HEK293 (cell line): Measurements from ENCODE around the gene LTN1.
A peak's percentile ranks its signal among the peaks of the same experiment; 100 is the strongest.

ENCODE experiments used
- CTCF ChIA-PET: fragments of 350-600 bp; formaldehyde crosslinking; extraction: SDS; loops from one replicate; lab custom pipeline; 2021; ENCODE audit warnings: antibody characterized with exemption; lab: Yijun Ruan, JAX
- POLR2A ChIA-PET: fragments of 300-600 bp; formaldehyde crosslinking; extraction: SDS; loops from one replicate; lab custom pipeline; 2020; ENCODE audit warnings: antibody characterized with exemption, inconsistent platforms; lab: Yijun Ruan, JAX
- H3K27ac ChIP-seq: fragments of 200-500 bp; sonication (Bioruptor generic); 2 replicates; pipeline ENCODE4 v1.5.1; 2014; ENCODE audit warnings: low read depth, low read length, control low read depth, inconsistent platforms; ENCODE audit errors: extremely low read depth
- H3K36me3 ChIP-seq, 2 experiments: fragments of 200-500 bp in 1 of 2; sonication (Bioruptor generic) in 1 of 2; 1 replicate in 1 of 2; 2 replicates in 1 of 2; pipeline ENCODE4 v1.5.1; 2014 to 2017; ENCODE audit warnings: inconsistent platforms in 2 of 2, low read length in 2 of 2; ENCODE audit not compliant: control insufficient read depth in 2 of 2, insufficient read depth in 1 of 2
- H3K4me1 ChIP-seq: fragments of 200-500 bp; sonication (Bioruptor generic); 2 replicates; pipeline ENCODE4 v1.5.1; 2014; ENCODE audit warnings: mild to moderate bottlenecking, low read length, inconsistent platforms; ENCODE audit not compliant: control insufficient read depth, insufficient read depth
- H3K4me3 ChIP-seq: 2 replicates; pipeline ENCODE4 v1.5.1; 2011; ENCODE audit warnings: low read depth, mild to moderate bottlenecking, control low read depth, low read length, moderate library complexity
- H3K9me3 ChIP-seq: fragments of 200-500 bp; sonication (Bioruptor generic); 2 replicates; pipeline ENCODE4 v1.5.1; 2014; ENCODE audit warnings: low read depth, low read length, inconsistent platforms; ENCODE audit not compliant: control insufficient read depth, insufficient read depth
- FEZF1 ChIP-seq: fragments of 450-650 bp; formaldehyde crosslinking; IDR thresholded peaks from 2 replicates; pipeline ENCODE4 v1.5.1; 2016; ENCODE audit warnings: missing biosample characterization, missing genetic modification characterization
- KLF1 ChIP-seq: fragments of 450-650 bp; formaldehyde crosslinking; IDR thresholded peaks from 2 replicates; pipeline ENCODE4 v1.5.1; 2016; ENCODE audit warnings: missing biosample characterization, missing genetic modification characterization
- MZF1 ChIP-seq: fragments of 450-650 bp; formaldehyde crosslinking; IDR thresholded peaks from 2 replicates; pipeline ENCODE4 v1.5.1; 2017; ENCODE audit warnings: missing biosample characterization, missing genetic modification characterization, borderline replicate concordance
- OSR2 ChIP-seq: fragments of 450-650 bp; formaldehyde crosslinking; IDR thresholded peaks from 2 replicates; pipeline ENCODE4 v1.5.1; 2016; ENCODE audit warnings: missing biosample characterization, missing genetic modification characterization
- PRDM1 ChIP-seq: fragments of 450-650 bp; formaldehyde crosslinking; IDR thresholded peaks from 2 replicates; pipeline ENCODE4; 2016; ENCODE audit warnings: missing biosample characterization, missing genetic modification characterization
- SCRT1 ChIP-seq: fragments of 450-650 bp; formaldehyde crosslinking; IDR thresholded peaks from 2 replicates; pipeline ENCODE4 v1.5.1; 2016; ENCODE audit warnings: missing biosample characterization, missing genetic modification characterization, borderline replicate concordance
- SETDB1 ChIP-seq: IDR thresholded peaks from one replicate; pipeline ENCODE4 v1.6.1; 2017; ENCODE audit warnings: mild to moderate bottlenecking, low read length, moderate library complexity, mixed read lengths; ENCODE audit not compliant: insufficient read length
- ZBTB49 ChIP-seq: fragments of 450-650 bp; formaldehyde crosslinking; IDR thresholded peaks from 2 replicates; pipeline ENCODE4 v1.5.1; 2016; ENCODE audit warnings: missing biosample characterization, missing genetic modification characterization, low read depth
- ZBTB7A ChIP-seq: fragments of 450-650 bp; formaldehyde crosslinking; IDR thresholded peaks from 2 replicates; pipeline ENCODE4 v1.5.1; 2016; ENCODE audit warnings: low read depth, missing biosample characterization, missing genetic modification characterization
- ZFHX2 ChIP-seq: fragments of 450-650 bp; formaldehyde crosslinking; conservative IDR thresholded peaks from 2 replicates; pipeline ENCODE4 v1.5.1; 2016; ENCODE audit warnings: missing biosample characterization, missing genetic modification characterization
- ZFP41 ChIP-seq: fragments of 450-650 bp; formaldehyde crosslinking; IDR thresholded peaks from 2 replicates; pipeline ENCODE4 v1.5.1; 2016; ENCODE audit warnings: missing biosample characterization, missing genetic modification characterization, borderline replicate concordance
- ZNF133 ChIP-seq: fragments of 450-650 bp; formaldehyde crosslinking; IDR thresholded peaks from 2 replicates; pipeline ENCODE4 v1.5.1; 2016; ENCODE audit warnings: missing biosample characterization, missing genetic modification characterization
- ZNF239 ChIP-seq: fragments of 450-650 bp; formaldehyde crosslinking; IDR thresholded peaks from 2 replicates; pipeline ENCODE4 v1.5.1; 2016; ENCODE audit warnings: missing biosample characterization, missing genetic modification characterization
- ZNF341 ChIP-seq: fragments of 450-650 bp; formaldehyde crosslinking; IDR thresholded peaks from 2 replicates; pipeline ENCODE4; 2016; ENCODE audit warnings: low read depth, missing biosample characterization, missing genetic modification characterization
- ZNF350 ChIP-seq: fragments of 450-650 bp; formaldehyde crosslinking; IDR thresholded peaks from 2 replicates; pipeline ENCODE4 v1.5.0; 2017; ENCODE audit warnings: missing biosample characterization, mild to moderate bottlenecking, missing genetic modification characterization
- ZNF423 ChIP-seq: fragments of 450-650 bp; formaldehyde crosslinking; IDR thresholded peaks from 2 replicates; pipeline ENCODE4 v1.5.1; 2016; ENCODE audit warnings: missing biosample characterization, missing genetic modification characterization
- ZNF610 ChIP-seq: fragments of 450-650 bp; formaldehyde crosslinking; IDR thresholded peaks from 2 replicates; pipeline ENCODE4 v1.5.1; 2016; ENCODE audit warnings: missing biosample characterization, missing genetic modification characterization, borderline replicate concordance
- ZNF658 ChIP-seq: fragments of 450-650 bp; formaldehyde crosslinking; IDR thresholded peaks from 2 replicates; pipeline ENCODE4; 2016; ENCODE audit warnings: missing biosample characterization, missing genetic modification characterization
- ZNF664 ChIP-seq: fragments of 450-650 bp; formaldehyde crosslinking; IDR thresholded peaks from 2 replicates; pipeline ENCODE4 v1.5.1; 2016; ENCODE audit warnings: missing biosample characterization, missing genetic modification characterization
- ZNF670 ChIP-seq: fragments of 450-650 bp; formaldehyde crosslinking; IDR thresholded peaks from 2 replicates; pipeline ENCODE4 v1.5.1; 2016; ENCODE audit warnings: missing biosample characterization, missing genetic modification characterization, low read depth
- ZNF791 ChIP-seq: fragments of 450-650 bp; formaldehyde crosslinking; IDR thresholded peaks from 2 replicates; pipeline ENCODE4 v1.5.1; 2016; ENCODE audit warnings: missing biosample characterization, missing genetic modification characterization
- ZNF837 ChIP-seq: fragments of 450-650 bp; formaldehyde crosslinking; IDR thresholded peaks from 2 replicates; pipeline ENCODE4 v1.5.1; 2016; ENCODE audit warnings: missing biosample characterization, missing genetic modification characterization
- TF ChIP-seq, protein P1 (sequence below): fragments of 450-650 bp; formaldehyde crosslinking; IDR thresholded peaks from 2 replicates; pipeline ENCODE4 v1.5.1; 2016; ENCODE audit warnings: missing biosample characterization, missing genetic modification characterization
- TF ChIP-seq, protein P2 (sequence below): fragments of 450-650 bp; IDR thresholded peaks from 2 replicates; pipeline ENCODE4 v1.5.1; 2018; ENCODE audit warnings: missing biosample characterization, mild to moderate bottlenecking, missing genetic modification characterization
- TF ChIP-seq, protein P3 (sequence below): fragments of 450-650 bp; formaldehyde crosslinking; IDR thresholded peaks from 2 replicates; pipeline ENCODE4; 2016; ENCODE audit warnings: missing biosample characterization, missing genetic modification characterization

The LTN1 gene

DNA sequence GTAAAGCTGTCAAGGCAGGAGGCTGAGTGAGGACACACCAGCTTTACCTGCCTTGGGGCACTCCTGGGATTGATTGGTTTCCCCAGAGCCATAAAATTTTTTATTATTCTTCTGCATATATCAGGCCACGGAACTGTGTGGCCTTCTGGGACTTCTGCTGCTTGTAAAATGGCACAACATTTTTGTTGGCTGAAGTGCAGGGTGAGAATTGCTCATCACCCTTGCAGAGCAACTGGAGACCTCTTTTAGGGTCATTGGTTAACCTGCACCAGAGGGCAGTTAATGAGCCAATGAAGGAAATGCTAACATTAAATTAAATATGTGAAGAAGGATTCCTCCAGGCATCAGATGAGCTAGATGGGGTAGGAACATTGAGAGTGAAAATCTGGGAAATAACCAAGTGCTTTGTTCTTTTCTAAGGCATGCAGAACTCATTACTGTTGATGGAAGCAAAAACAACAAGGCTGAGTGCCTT, 87.7 kb downstream of the LTN1 start:
- POLR2A ChIA-PET: no interaction called here
- H3K4me3 ChIP-seq: no peak overlapping the region
- no peaks in the 10 kb centered on the region for H3K36me3 ChIP-seq
- CTCF ChIA-PET: interaction anchor here (0.6 to 0.7 kb wide), 2 partner anchors 158 to 544 kb away, joined by 3 read pairs; no protein-coding TSS in a partner anchor
- H3K9me3 ChIP-seq: no peaks in the 10 kb centered on the region
- TF ChIP-seq FEZF1 (peak; percentile 90), ZFP41 (tag by site-specific recombination) (no peak), OSR2 (tag by site-specific recombination) (peak; percentile 24; the same call in 1 of the 2 replicates), MZF1 (tag by site-specific recombination) (no peak; the same call in 1 of the 2 replicates), ZNF423 (tag by site-specific recombination) (peak; percentile 78; the same call in 1 of the 2 replicates), ZBTB7A (tag by site-specific recombination) (no peak)
- TF ChIP-seq, protein P1, sequence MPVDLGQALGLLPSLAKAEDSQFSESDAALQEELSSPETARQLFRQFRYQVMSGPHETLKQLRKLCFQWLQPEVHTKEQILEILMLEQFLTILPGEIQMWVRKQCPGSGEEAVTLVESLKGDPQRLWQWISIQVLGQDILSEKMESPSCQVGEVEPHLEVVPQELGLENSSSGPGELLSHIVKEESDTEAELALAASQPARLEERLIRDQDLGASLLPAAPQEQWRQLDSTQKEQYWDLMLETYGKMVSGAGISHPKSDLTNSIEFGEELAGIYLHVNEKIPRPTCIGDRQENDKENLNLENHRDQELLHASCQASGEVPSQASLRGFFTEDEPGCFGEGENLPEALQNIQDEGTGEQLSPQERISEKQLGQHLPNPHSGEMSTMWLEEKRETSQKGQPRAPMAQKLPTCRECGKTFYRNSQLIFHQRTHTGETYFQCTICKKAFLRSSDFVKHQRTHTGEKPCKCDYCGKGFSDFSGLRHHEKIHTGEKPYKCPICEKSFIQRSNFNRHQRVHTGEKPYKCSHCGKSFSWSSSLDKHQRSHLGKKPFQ: peak; percentile 83
- no peak overlapping the region for H3K27ac ChIP-seq
- no peaks in the 10 kb centered on the region; the same call in 1 of the 2 replicates for H3K4me1 ChIP-seq

DNA sequence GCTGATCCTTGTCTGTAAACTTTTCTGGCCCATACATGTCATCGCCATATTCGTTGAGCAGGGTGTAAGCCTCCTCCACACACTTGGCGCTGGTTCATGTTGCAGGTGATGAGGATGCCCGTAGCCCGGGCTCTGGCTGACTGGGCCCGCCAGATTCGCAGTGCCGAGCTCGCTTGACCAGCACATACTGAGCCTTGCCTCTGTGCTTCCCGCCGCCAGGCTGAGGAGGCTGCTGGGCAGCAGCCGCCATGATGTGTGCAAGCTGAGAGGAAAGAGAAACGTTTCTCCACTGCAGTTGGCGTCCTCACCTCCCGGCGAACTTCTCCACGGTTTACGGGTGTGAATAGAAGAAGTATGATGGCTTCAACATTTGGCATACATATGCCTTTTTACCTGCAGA, 89.2 kb downstream of the LTN1 start:
- Histone ChIP-seq H3K4me3 (no peak overlapping the region), H3K9me3 (no peaks in the 10 kb centered on the region), H3K27ac (no peak overlapping the region), H3K36me3 (no peaks in the 10 kb centered on the region), H3K4me1 (peaks cover under 1% of the 10 kb centered on the region; the same call in 1 of the 2 replicates)
- CTCF ChIA-PET: interaction anchor here (0.6 to 0.7 kb wide), 2 partner anchors 55 to 318 kb away, joined by 3 read pairs; no protein-coding TSS in a partner anchor
- POLR2A ChIA-PET: no interaction called here
- TF ChIP-seq ZNF350: no peak
- no peak for TF ChIP-seq KLF1
- no peak for TF ChIP-seq ZNF658 (tag by site-specific recombination)
- TF ChIP-seq SCRT1 (tag by site-specific recombination): no peak
- TF ChIP-seq SETDB1: no peak
- no peak for TF ChIP-seq ZBTB49 (tag by site-specific recombination)
- no peak for TF ChIP-seq ZNF837
- TF ChIP-seq PRDM1: no peak
- TF ChIP-seq ZNF791: no peak
- TF ChIP-seq ZNF670 (tag by site-specific recombination): no peak
- TF ChIP-seq ZFHX2 (tag by site-specific recombination): no peak

GRCh38 chr21:28900481-28900880, 92.2 kb downstream of the LTN1 start:
- POLR2A ChIA-PET: no interaction called here
- peaks cover 6% of the 10 kb centered on the region; the same call in 1 of the 2 replicates for H3K4me1 ChIP-seq
- no peaks in the 10 kb centered on the region for H3K9me3 ChIP-seq
- no peaks in the 10 kb centered on the region for H3K36me3 ChIP-seq
- H3K4me3 ChIP-seq: no peak overlapping the region
- no peak overlapping the region for H3K27ac ChIP-seq
- CTCF ChIA-PET: interaction anchor here (0.6 kb wide), 1 partner anchor 39 kb away, joined by 4 read pairs; no protein-coding TSS in a partner anchor
- TF ChIP-seq ZNF664 (tag by site-specific recombination) (no peak), ZNF239 (tag by site-specific recombination) (no peak), ZNF133 (tag by site-specific recombination) (no peak), ZNF341 (tag by site-specific recombination) (no peak), ZNF610 (no peak)
- TF ChIP-seq, protein P2, sequence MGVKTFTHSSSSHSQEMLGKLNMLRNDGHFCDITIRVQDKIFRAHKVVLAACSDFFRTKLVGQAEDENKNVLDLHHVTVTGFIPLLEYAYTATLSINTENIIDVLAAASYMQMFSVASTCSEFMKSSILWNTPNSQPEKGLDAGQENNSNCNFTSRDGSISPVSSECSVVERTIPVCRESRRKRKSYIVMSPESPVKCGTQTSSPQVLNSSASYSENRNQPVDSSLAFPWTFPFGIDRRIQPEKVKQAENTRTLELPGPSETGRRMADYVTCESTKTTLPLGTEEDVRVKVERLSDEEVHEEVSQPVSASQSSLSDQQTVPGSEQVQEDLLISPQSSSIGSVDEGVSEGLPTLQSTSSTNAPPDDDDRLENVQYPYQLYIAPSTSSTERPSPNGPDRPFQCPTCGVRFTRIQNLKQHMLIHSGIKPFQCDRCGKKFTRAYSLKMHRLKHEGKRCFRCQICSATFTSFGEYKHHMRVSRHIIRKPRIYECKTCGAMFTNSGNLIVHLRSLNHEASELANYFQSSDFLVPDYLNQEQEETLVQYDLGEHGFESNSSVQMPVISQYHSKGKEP (tag by site-specific recombination): no peak
- TF ChIP-seq, protein P3, sequence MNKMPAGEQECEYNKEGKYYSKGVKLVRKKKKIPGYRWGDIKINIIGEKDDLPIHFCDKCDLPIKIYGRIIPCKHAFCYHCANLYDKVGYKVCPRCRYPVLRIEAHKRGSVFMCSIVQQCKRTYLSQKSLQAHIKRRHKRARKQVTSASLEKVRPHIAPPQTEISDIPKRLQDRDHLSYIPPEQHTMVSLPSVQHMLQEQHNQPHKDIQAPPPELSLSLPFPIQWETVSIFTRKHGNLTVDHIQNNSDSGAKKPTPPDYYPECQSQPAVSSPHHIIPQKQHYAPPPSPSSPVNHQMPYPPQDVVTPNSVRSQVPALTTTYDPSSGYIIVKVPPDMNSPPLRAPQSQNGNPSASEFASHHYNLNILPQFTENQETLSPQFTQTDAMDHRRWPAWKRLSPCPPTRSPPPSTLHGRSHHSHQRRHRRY: no peak
